Fibroblast of pulmonary artery (primary cell): ENCODE data around the gene GRB10.
A peak's percentile ranks its signal among the peaks of the same experiment; 100 is the strongest.

Experiments
- DNase-seq: peaks from one replicate; pipeline ENCODE4 v3.0.0-alpha.2; 2010; ENCODE audit warnings: low read depth
- H3K4me3 ChIP-seq: replicated peaks from 2 replicates; pipeline ENCODE4 v1.5.1; 2011; ENCODE audit warnings: low read depth, mild to moderate bottlenecking, control low read depth, low read length, moderate library complexity
- TF ChIP-seq, protein P1 (sequence below): IDR thresholded peaks from 2 replicates; pipeline ENCODE4 v1.5.1; 2011; ENCODE audit warnings: mild to moderate bottlenecking, control low read depth, low read length, inconsistent platforms; ENCODE audit errors: missing control alignments

GRB10 gene

DNA sequence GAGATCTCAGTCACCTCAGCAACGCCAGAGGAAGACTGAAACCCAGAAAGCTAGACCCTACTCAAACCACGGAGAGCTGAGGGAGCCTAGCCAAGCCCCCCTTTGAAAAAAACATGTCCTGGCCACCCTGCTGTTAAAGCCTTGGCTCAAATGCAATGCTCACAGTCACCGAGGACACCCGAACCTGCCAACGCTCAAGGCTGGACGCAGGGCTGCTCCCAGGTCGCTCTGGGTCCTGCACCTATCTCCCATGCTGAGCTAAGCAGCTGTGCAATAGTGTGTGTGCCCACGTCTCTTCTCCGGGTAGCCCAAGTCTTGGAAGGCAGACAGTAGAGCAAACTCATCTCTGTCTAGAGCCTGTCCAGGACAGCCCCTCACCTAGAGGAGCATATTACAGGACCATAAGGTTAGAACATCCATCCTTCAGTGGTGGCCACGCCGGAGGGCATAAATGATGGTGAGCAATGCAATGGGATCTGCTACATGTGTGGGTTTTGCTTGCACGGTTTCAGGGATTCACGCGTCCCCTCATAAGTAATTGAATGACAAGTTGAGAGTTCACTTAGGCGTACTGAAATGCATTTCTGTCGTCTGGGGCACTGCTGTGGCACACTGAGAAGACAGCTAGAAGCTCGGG is 123.2 kb downstream of the GRB10 start:
- H3K4me3 ChIP-seq, result no peak overlapping the region
- no peak for DNase-seq
- TF ChIP-seq, protein P1, sequence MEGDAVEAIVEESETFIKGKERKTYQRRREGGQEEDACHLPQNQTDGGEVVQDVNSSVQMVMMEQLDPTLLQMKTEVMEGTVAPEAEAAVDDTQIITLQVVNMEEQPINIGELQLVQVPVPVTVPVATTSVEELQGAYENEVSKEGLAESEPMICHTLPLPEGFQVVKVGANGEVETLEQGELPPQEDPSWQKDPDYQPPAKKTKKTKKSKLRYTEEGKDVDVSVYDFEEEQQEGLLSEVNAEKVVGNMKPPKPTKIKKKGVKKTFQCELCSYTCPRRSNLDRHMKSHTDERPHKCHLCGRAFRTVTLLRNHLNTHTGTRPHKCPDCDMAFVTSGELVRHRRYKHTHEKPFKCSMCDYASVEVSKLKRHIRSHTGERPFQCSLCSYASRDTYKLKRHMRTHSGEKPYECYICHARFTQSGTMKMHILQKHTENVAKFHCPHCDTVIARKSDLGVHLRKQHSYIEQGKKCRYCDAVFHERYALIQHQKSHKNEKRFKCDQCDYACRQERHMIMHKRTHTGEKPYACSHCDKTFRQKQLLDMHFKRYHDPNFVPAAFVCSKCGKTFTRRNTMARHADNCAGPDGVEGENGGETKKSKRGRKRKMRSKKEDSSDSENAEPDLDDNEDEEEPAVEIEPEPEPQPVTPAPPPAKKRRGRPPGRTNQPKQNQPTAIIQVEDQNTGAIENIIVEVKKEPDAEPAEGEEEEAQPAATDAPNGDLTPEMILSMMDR, result no peak

GRCh38 chr7:50658696-50659095 is 124.0 kb downstream of the GRB10 start:
- TF ChIP-seq, protein P1, result no peak
- H3K4me3 ChIP-seq, result no peak overlapping the region
- DNase-seq, result no peak

- DNase-seq, result no peak
- H3K4me3 ChIP-seq, result no peak overlapping the region
Measured at GRCh38 chr7:50657912-50658311, 124.8 kb downstream of the GRB10 start.

DNA sequence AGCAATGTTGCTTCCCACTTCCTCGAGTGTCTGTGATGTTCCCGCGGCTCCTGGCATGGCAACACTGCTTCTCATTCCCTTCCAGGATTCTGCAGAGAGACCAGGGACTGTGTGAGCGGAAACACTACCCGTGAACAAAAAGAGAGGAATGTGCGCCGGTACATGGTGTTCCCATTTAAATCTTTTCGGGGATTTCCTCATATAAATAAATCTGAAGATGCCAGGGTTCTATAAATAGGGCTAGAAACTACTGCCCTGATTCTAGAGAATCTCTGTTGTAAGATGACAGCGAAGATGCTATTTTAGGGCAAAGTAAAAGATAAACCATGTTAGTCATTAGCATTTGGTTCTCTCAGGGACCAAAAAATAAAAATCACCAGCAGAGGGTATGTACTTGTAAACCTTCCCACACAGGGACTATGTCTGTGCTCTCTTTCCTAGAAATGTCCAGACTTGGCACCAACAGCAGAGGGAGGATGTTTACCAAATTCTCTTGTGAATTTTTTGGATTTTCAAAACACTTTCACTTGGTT is 125.3 kb downstream of the GRB10 start:
- TF ChIP-seq, protein P1, result peak; percentile 27
- DNase-seq, result peak; percentile 84
- no peak overlapping the region for H3K4me3 ChIP-seq

More at GRCh38 chr7:50657912-50658311, 124.8 kb downstream of the GRB10 start:
- TF ChIP-seq, protein P1, result no peak

- H3K4me3 ChIP-seq, result no peak overlapping the region
- TF ChIP-seq, protein P1, result no peak
- DNase-seq, result no peak
Measured at GRCh38 chr7:50656141-50656895, 126.4 kb downstream of the GRB10 start.

GRCh38 chr7:50655490-50655889 is 127.2 kb downstream of the GRB10 start:
- no peak for DNase-seq
- no peak overlapping the region for H3K4me3 ChIP-seq
- TF ChIP-seq, protein P1, result no peak
